CMK (cell line): ENCODE measurements around the gene KIFC3.
"Not testable (repeated sequence)": the region's sequence is repeated elsewhere in the genome, so short reads cannot be mapped to it uniquely, and the experiment has no call there.

Source experiments
- DNase-seq: peaks from one replicate; pipeline ENCODE4 v3.0.0-alpha.2; 2010; ENCODE audit warnings: low read depth

Gene KIFC3

GRCh38 chr16:57753448-57754353 lies 48.6 kb downstream of the KIFC3 start:
- DNase-seq = no peak

GRCh38 chr16:57752581-57753447 lies 49.5 kb downstream of the KIFC3 start:
- DNase-seq = no peak

- no peak for DNase-seq
Measured at GRCh38 chr16:57752203-57752580, 50.1 kb downstream of the KIFC3 start.

GRCh38 chr16:57751539-57752202 lies 50.6 kb downstream of the KIFC3 start:
- DNase-seq = no peak

- DNase-seq = no peak
Measured at GRCh38 chr16:57750796-57751538, 51.3 kb downstream of the KIFC3 start.

- no peak for DNase-seq
Measured at GRCh38 chr16:57749856-57750452, 52.3 kb downstream of the KIFC3 start.

GRCh38 chr16:57749101-57749692 lies 53.1 kb downstream of the KIFC3 start:
- DNase-seq = no peak

GRCh38 chr16:57748596-57748995 lies 53.7 kb downstream of the KIFC3 start:
- no peak for DNase-seq

GRCh38 chr16:57747996-57748395 lies 54.3 kb downstream of the KIFC3 start:
- DNase-seq = no peak

GRCh38 chr16:57747496-57747895 lies 54.8 kb downstream of the KIFC3 start:
- DNase-seq = no peak

GRCh38 chr16:57747091-57747490 lies 55.2 kb downstream of the KIFC3 start:
- no peak for DNase-seq

GRCh38 chr16:57746316-57746715 lies 56.0 kb downstream of the KIFC3 start:
- not testable (repeated sequence) for DNase-seq

- DNase-seq = no peak
Measured at GRCh38 chr16:57745768-57746167, 56.5 kb downstream of the KIFC3 start.

- DNase-seq = no peak
Measured at GRCh38 chr16:57744642-57744903, 57.7 kb downstream of the KIFC3 start.

- no peak for DNase-seq
Measured at GRCh38 chr16:57743886-57744641, 58.2 kb downstream of the KIFC3 start.

- no peak for DNase-seq
Measured at GRCh38 chr16:57743458-57743857, 58.8 kb downstream of the KIFC3 start.

- DNase-seq = no peak
Measured at GRCh38 chr16:57742543-57742942, 59.7 kb downstream of the KIFC3 start.

- no peak for DNase-seq
Measured at GRCh38 chr16:57741660-57742191, 60.6 kb downstream of the KIFC3 start.

- no peak for DNase-seq
Measured at GRCh38 chr16:57740423-57741071, 61.7 kb downstream of the KIFC3 start.
